Gastrocnemius medialis (tissue), 4 donors: Measurements from ENCODE around the gene SPATA13. TPM values are rescaled to one million over a fixed set of nuclear protein-coding genes. Genes with fewer than 3 reads are reported as not detected.

ENCODE experiments used
- ATAC-seq, 2 donors: fragments of 150-250 bp; one replicate each; pipeline ENCODE4 v1.9.1; 2016
- DNase-seq, 2 donors: peaks; one replicate each; pipeline ENCODE4 v3.0.0-alpha.2; 2019
- H3K27ac ChIP-seq, 4 donors: fragments of 200-600 bp; sonication (generic); 1 replicate in 1 of 4; 2 replicates in 3 of 4; pipeline ENCODE4 v1.5.1; 2016 to 2018; ENCODE audit warnings: mild to moderate bottlenecking in 2 of 4, moderate library complexity in 1 of 4
- H3K27me3 ChIP-seq, 3 donors: fragments of 200-600 bp; sonication (generic) in 2 of 3; 1 replicate in 1 of 3; 2 replicates in 2 of 3; pipeline versions ENCODE4 v1.5.1 to v1.6.0; 2016 to 2019; ENCODE audit warnings: mild to moderate bottlenecking in 1 of 3, moderate library complexity in 1 of 3
- H3K36me3 ChIP-seq, 2 donors: fragments of 200-600 bp; sonication (generic) in 1 of 2; one replicate each; pipeline ENCODE4 v1.5.1; 2017 to 2018
- H3K4me1 ChIP-seq, 2 donors: fragments of 200-600 bp; sonication (generic) in 1 of 2; one replicate each; pipeline ENCODE4 v1.5.1; 2016 to 2017; ENCODE audit warnings: mild to moderate bottlenecking in 2 of 2
- H3K4me3 ChIP-seq, 4 donors: fragments of 200-600 bp; sonication (generic) in 3 of 4; 1 replicate in 1 of 4; 2 replicates in 3 of 4; pipeline ENCODE4 v1.5.1; 2016 to 2019; ENCODE audit warnings: mild to moderate bottlenecking in 2 of 4
- H3K9me3 ChIP-seq, 3 donors: fragments of 200-600 bp; sonication (generic) in 2 of 3; 1 replicate in 1 of 3; 2 replicates in 2 of 3; pipeline ENCODE4 v1.5.1; 2016 to 2019
- POLR2A ChIP-seq, 2 donors: fragments of 450-650 bp; IDR thresholded peaks; one replicate each; pipeline ENCODE4 v1.6.1; 2017; ENCODE audit warnings: antibody characterized with exemption in 2 of 2, mild to moderate bottlenecking in 2 of 2, moderate library complexity in 2 of 2
- in situ Hi-C, 4 donors: fragments of 200-750 bp; cut with MboI; loops; one replicate each; pipeline versions ENCODE4 v1.15.0 to v1.8.0; 2017; ENCODE audit warnings: low sequenced_read_pairs in 4 of 4
- intact Hi-C: fragments of 100-400 bp; cut with DNase I; formaldehyde crosslinking; loops from one replicate; pipeline ENCODE4 v1.15.1; 2023; ENCODE audit warnings: low total_unique reads
- total RNA-seq, 4 donors: library from RNA; depleted of rRNA; stranded (reverse); fragments of >200 nt; gene quantifications; one replicate each; pipeline versions ENCODE4 v1.1.0 to v1.2.3, GENCODE V29; 2016
- TF ChIP-seq, protein P1 (sequence below), 5 experiments: fragments of 450-650 bp in 3 of 5; fragments of 200-600 bp in 2 of 5; sonication (generic) in 2 of 5; IDR thresholded peaks in 4 of 5; conservative IDR thresholded peaks in 1 of 5; 1 replicate in 4 of 5; 2 replicates in 1 of 5; pipeline ENCODE4 v1.5.1; 2016 to 2019; ENCODE audit warnings: antibody characterized with exemption in 5 of 5, mild to moderate bottlenecking in 3 of 5, moderate library complexity in 3 of 5

Gene SPATA13
- total RNA-seq, 4 donors from 2014 or later: 3.2 to 17.0 (median 5.8) TPM

DNA sequence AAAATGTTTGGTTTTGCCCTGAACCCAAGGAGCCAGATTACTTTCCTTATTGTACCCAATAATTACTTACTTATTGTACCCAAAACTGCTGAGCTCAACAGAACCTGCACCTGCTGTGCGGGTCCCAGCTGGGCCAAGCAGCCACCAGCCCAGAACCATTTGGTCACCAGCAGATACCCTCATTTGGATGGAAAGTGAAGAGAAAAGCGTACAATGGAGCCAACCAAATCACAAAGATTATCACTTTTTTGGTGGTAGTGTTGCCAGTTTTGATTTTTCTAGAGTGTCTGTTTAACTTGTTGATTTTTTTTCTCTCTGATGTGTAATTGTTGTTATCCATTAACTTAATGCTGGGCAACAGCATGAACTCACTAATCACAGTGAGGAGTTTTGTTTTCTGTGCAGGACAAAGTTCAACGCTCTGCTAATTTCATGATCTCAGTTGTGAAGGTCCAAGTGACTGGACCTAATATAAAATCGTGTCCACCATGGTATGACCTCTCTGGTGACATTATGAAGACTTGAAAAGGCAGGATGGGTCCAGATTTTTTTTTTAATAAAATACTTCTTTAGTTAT is 23.8 kb downstream of the SPATA13 start:
- no peak for TF ChIP-seq POLR2A (IDR thresholded peaks at IDR 0.05)
- TF ChIP-seq, protein P1, sequence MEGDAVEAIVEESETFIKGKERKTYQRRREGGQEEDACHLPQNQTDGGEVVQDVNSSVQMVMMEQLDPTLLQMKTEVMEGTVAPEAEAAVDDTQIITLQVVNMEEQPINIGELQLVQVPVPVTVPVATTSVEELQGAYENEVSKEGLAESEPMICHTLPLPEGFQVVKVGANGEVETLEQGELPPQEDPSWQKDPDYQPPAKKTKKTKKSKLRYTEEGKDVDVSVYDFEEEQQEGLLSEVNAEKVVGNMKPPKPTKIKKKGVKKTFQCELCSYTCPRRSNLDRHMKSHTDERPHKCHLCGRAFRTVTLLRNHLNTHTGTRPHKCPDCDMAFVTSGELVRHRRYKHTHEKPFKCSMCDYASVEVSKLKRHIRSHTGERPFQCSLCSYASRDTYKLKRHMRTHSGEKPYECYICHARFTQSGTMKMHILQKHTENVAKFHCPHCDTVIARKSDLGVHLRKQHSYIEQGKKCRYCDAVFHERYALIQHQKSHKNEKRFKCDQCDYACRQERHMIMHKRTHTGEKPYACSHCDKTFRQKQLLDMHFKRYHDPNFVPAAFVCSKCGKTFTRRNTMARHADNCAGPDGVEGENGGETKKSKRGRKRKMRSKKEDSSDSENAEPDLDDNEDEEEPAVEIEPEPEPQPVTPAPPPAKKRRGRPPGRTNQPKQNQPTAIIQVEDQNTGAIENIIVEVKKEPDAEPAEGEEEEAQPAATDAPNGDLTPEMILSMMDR (IDR thresholded peaks at IDR 0.05 in 4 of 5, conservative IDR thresholded peaks at IDR 0.05 in 1 of 5): no peak
- Histone ChIP-seq H3K4me1 (no peaks in the 10 kb centered on the region), H3K27ac (no peak overlapping the region), H3K27me3 (no peaks in the 10 kb centered on the region), H3K4me3 (no peak overlapping the region), H3K9me3 (no peaks in the 10 kb centered on the region), H3K36me3 (no peaks in the 10 kb centered on the region)
- in situ Hi-C loops (loop anchor here in 1 of 4 donors (25.0 kb wide), 1 partner anchor 97 kb away; no protein-coding TSS in a partner anchor), intact Hi-C loops (no loop called here)
- DNase-seq: no peak
- ATAC-seq: no peak

DNA sequence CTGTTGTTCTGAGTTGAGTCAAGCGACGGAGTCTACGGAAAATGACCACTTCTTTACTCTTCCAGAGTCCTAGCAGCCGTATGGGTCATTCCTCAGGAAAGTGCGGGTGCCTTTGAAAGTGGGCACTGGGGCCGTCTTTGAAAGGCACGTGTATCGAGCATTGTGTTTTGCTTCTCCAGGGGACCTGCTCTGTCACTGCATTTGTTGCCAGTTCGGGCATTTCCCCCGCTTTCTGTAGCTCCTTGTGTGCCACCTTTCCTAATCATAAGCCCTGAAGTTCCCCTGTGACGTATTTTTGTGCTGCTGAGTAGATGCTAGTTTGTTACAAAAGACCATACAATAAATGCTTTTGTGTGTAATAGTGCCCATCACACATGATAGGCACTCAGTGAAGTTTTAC is 24.4 kb downstream of the SPATA13 start:
- ATAC-seq (no peak), DNase-seq (no peak)
- Histone ChIP-seq H3K4me3 (no peak overlapping the region), H3K36me3 (no peaks in the 10 kb centered on the region), H3K27me3 (no peaks in the 10 kb centered on the region), H3K4me1 (no peaks in the 10 kb centered on the region), H3K27ac (no peak overlapping the region), H3K9me3 (no peaks in the 10 kb centered on the region)
- TF ChIP-seq, protein P1 (IDR thresholded peaks at IDR 0.05 in 4 of 5, conservative IDR thresholded peaks at IDR 0.05 in 1 of 5): no peak
- no peak for TF ChIP-seq POLR2A (IDR thresholded peaks at IDR 0.05)
- in situ Hi-C loops: loop anchor here in 1 of 4 donors (25.0 kb wide), 1 partner anchor 98 kb away; no protein-coding TSS in a partner anchor
- intact Hi-C loops: no loop called here

DNA sequence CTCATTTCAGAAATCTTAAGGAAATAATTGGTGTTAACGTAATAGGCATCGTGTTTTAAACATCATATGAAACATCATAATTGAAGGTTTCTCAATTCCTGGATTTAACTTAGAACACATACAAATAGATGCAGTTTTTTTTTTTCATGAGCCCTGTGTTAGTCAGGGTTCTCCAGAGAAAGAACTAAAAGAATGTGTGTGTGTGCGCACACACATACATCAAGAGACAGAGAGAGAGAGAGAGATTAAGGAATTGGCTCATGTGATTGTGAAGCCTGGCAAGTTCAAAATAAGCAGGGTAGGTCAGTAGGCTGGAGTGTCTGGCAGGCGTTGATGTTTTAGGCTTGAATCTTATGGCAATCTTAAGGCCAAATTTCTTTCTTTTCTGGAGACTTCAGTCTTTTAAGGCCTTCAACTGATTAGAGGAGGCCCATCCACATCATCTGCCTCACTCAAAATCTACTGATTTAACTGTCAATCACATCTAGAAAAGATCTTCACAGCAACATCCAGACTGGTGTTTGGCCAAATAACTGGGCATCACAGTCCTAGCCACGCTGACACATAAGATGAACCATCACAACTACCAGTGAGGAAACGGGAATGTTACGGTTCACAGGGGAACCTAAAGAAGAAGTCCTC is 25.2 kb downstream of the SPATA13 start:
- intact Hi-C loops (no loop called here), in situ Hi-C loops (loop anchor here in 1 of 4 donors (25.0 kb wide), 1 partner anchor 98 kb away; no protein-coding TSS in a partner anchor)
- Histone ChIP-seq H3K4me1 (no peaks in the 10 kb centered on the region), H3K36me3 (no peaks in the 10 kb centered on the region), H3K27ac (no peak overlapping the region), H3K4me3 (no peak overlapping the region), H3K27me3 (no peaks in the 10 kb centered on the region), H3K9me3 (no peaks in the 10 kb centered on the region)
- no peak for TF ChIP-seq POLR2A (IDR thresholded peaks at IDR 0.05)
- TF ChIP-seq, protein P1 (IDR thresholded peaks at IDR 0.05 in 4 of 5, conservative IDR thresholded peaks at IDR 0.05 in 1 of 5): no peak
- ATAC-seq (no peak), DNase-seq (no peak)

DNA sequence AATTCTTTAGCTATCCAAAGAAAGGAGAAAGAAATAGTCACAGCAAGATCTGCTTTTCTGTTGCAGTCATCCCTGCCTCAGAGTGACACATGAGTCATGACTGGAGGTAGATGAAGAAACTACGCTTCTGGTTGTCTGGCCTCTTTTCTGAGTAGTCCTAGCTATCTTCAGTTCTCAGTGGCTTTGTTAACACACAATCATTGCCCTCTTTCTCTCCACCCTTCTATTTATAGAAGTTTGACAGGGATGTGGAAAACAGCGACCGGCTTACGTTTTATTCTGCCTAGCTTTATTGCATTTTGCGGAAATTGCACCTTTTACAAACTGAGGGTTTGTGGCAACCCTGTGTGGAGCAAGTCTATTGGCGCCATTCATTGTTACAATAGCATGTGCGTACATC is 26.7 kb downstream of the SPATA13 start:
- intact Hi-C loops: no loop called here
- no peak for DNase-seq

More for the DNA sequence above, 26.7 kb downstream of the SPATA13 start:
- no peak for TF ChIP-seq POLR2A (IDR thresholded peaks at IDR 0.05)
- TF ChIP-seq, protein P1 (IDR thresholded peaks at IDR 0.05 in 4 of 5, conservative IDR thresholded peaks at IDR 0.05 in 1 of 5): no peak
- Histone ChIP-seq H3K9me3 (no peaks in the 10 kb centered on the region), H3K27me3 (no peaks in the 10 kb centered on the region), H3K27ac (no peak overlapping the region), H3K4me3 (no peak overlapping the region), H3K36me3 (no peaks in the 10 kb centered on the region), H3K4me1 (no peaks in the 10 kb centered on the region)
- no peak for ATAC-seq
- in situ Hi-C loops: loop anchor here in 1 of 4 donors (25.0 kb wide), 1 partner anchor 100 kb away; no protein-coding TSS in a partner anchor
